GM12873 (cell line): ENCODE results near the gene LBH.

Experiments used
- TF ChIP-seq, protein P1 (sequence below): IDR thresholded peaks from 2 replicates; pipeline ENCODE4 v1.5.1; 2012; ENCODE audit warnings: low read depth, mild to moderate bottlenecking, moderate library complexity, low read length, control low read depth; ENCODE audit not compliant: insufficient read depth; ENCODE audit errors: missing control alignments

Gene LBH

DNA sequence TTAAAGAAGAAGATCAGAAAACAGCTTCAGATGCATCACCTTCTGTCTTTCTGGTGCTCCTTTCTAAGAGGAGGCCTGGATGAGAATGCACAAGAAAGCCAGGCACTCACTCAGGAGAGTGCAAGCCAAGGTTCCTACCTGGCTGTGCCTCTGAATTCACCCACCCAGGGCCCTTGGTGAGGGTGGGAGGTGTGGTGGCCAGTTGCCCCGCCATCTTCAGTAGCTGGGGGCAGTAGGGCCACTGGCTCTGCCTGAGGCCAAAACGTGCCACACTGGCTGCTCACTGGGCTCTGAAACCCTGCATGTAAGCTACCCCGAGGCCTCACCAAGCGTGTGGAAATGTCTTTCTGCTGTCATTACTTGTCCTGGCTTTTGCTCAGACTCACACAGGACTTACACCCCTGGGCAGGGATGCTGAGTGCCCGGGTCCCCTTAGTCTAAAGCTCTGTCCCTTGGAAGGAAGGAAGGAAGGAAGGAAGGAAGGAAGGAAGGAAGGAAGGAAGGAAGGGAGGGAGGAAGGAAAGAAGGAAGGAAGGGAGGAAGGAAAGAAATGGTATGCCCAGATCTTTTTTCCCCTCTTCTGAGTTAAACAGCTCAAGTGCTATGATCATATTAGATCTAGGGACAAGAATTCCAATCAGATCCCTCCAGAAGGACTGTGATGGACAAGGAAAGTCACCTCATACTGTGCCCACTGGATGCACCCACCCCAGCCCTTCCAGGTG is 8.5 kb upstream of the LBH start:
- TF ChIP-seq, protein P1, sequence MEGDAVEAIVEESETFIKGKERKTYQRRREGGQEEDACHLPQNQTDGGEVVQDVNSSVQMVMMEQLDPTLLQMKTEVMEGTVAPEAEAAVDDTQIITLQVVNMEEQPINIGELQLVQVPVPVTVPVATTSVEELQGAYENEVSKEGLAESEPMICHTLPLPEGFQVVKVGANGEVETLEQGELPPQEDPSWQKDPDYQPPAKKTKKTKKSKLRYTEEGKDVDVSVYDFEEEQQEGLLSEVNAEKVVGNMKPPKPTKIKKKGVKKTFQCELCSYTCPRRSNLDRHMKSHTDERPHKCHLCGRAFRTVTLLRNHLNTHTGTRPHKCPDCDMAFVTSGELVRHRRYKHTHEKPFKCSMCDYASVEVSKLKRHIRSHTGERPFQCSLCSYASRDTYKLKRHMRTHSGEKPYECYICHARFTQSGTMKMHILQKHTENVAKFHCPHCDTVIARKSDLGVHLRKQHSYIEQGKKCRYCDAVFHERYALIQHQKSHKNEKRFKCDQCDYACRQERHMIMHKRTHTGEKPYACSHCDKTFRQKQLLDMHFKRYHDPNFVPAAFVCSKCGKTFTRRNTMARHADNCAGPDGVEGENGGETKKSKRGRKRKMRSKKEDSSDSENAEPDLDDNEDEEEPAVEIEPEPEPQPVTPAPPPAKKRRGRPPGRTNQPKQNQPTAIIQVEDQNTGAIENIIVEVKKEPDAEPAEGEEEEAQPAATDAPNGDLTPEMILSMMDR = no peak

GRCh38 chr2:30223413-30223874 is 7.9 kb upstream of the LBH start:
- TF ChIP-seq, protein P1 = no peak

DNA sequence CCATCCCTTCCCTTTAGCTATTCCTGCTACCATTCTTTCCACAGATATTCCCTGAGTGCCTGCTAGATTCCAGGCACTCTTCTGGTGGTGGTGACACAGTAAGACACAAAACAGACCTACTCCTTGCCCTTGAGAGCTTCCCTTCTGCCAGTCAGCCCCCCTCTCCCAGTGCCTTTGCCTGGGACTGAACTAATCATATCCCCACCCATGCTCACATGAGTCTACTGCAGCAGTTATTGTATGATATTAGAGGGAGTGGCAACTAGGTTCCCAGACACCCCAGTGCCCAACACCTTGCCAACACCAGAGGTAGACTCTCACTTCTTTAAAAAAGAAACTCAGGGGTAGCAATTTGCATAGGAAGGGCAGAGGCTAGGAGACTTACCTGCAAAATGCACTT is 7.2 kb upstream of the LBH start:
- TF ChIP-seq, protein P1 = no peak

DNA sequence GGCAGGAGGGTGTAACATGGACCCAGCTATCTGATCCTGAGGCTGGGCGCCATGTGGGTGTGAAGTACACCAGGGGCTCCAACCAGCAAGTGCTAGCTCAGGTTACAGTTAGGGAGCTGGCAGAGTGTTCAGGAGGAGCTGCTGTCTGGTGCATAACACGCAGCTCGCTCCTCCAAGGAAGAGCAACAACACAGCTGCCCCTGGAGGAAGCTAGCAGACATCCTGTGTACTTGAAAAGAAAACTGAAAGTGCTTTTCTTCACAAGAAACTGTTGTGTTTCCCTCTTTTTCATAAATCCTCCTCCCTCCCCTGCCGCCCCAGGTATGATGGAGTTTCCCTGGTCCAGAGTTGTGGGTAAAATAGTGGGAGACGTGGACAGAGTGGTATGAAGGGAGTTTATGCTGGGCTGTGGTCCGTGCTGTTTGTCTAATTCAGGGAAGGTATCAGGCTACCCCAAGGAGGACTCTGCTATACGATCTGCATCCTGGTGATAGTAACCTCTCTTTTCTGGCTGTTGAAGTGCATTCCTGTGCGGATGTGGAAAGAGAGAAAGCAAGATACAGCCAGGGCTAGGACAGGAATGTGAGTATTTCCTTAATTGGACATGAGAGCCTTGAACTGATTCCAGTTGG is 6.1 kb upstream of the LBH start:
- TF ChIP-seq, protein P1 = peak; percentile 35

DNA sequence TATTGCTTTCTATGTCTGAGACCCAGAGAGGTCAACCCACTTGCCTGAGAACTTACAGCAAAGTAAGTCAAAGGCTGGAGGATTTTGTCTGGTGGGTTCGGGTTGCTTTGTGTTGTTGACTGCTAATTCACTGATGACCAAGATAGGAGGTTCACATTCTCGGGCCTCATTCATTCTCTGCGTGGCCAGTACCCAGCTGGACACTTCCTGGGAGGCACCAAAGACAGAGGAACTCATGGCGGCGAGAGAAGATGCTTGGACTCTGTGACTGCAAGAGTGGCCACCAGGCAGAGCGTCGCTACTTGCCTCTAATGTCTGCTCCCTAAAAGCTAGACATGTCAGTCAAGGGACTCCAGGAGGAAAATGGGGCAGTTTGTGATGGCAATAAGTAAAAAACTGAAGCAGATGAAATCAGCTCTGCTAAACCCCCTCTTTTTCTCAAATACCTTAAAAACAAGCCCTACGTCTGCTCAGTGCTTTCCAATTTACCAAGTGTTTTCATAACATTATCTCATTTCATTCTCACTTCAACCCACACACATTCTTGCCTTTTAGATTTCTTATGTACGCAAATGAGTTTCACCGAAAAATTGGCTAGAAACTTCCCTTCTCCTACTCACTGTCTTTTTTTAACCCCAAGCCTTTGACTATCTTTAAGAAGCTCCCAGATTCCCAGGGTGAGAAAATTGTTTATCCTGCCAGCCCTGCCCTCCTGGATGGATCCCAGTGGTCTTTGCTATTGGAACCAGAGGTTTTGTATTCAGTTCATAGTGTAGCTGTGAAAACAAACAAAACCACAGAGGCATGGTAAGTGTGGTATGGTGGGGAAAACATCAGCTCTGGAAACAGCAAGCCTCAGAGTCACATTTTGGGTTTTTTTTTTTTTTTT is 4.9 kb upstream of the LBH start:
- TF ChIP-seq, protein P1 = no peak

- TF ChIP-seq, protein P1 = no peak
These were observed 1.7 kb upstream of the LBH start for GRCh38 chr2:30229596-30229995.
